GM19043 (cell line): ENCODE results near the gene KLHL8.
"Not testable (repeated sequence)": the region's sequence is repeated elsewhere in the genome, so short reads cannot be mapped to it uniquely, and the experiment has no call there.

Experiments
- ATAC-seq: cut with Tn5 transposase; IDR thresholded peaks from one replicate; pipeline ENCODE4 v1.9.1; 2021; ENCODE audit warnings: low read depth; ENCODE audit not compliant: unreplicated experiment

KLHL8 gene

DNA sequence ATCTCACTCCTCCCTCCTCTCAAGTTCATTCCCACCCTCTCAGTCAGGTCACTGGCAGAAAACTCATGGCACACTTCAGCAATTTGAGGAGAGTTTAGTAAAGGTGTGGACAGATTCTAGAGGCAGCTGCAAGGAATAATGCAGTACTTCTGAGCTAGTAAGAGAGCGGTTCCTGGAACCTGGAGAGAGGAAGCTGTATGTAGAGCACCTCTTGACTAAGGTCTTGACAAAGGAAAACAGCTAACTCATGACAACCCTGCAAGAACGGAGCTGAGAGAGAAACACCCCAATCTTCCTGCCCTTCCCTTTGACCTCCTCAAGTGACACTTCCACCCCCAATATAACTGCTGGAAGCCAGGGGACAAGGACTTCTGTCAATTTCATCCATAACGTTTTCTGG is 9.6 kb upstream of the KLHL8 start:
- no peak for ATAC-seq

DNA sequence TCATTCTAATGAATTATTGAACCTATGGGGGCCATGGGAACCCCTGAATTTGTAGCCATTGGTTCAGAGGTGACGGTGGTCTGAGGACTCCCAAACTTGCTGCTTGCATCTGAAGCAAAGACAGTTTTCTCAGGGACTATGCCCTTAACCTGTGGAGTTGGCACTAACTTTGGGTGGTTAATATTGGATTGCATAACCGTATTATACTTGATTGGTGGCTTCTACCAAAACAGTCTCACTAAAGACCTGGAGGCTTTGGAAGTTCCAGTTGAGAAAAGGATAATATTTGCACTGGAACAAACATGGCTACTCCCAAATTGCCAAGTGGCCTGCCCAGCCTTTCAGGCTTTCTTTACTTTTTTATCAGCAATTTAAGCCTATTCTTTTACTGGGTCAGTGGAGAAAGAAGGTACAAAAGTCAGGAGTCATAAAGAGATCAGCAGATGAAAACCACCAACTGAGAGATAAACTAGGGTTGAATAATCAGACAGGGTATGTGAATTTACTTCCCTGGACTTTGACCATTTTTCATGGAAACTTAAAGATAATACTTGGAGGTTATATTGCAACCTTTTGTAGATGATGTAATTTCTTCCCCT is 7.9 kb upstream of the KLHL8 start:
- ATAC-seq: no peak

DNA sequence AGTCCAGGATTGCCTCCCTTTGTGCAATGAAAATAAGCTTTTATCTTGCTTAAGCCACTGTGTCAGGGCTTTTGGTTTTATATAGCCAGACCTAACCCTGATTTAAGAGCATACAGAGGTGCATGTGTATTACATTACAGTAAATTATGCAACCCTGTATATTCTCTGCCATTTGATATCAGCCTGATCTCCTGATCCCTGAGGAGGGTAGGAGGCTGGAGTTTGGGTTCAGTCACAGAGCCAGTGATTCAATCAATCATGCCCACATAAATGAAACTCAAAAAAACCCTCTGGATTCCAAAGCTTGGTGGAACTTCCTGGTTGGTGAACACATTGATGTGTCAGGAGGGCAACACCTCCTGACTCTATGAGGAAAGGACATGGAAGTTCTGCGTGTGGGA is 7.3 kb upstream of the KLHL8 start:
- ATAC-seq: no peak

DNA sequence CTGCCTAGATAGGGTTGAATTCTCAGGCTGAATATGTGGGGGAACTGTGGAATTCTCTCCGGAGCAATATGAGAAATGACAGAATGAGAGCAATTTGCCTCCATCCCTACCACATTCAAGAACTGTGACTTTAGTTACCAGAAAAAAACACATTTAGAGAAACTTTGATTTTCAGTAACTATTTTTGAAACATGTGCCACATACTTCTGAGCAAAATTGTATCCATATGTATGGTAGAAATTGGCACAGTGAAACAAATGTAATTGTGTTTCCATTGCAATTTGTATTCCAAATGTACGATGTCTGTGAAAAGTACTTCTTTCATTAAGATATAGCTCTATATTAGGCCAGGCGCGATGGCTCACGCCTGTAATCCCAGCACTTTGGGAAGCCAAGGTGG is 5.5 kb upstream of the KLHL8 start:
- ATAC-seq: no peak

DNA sequence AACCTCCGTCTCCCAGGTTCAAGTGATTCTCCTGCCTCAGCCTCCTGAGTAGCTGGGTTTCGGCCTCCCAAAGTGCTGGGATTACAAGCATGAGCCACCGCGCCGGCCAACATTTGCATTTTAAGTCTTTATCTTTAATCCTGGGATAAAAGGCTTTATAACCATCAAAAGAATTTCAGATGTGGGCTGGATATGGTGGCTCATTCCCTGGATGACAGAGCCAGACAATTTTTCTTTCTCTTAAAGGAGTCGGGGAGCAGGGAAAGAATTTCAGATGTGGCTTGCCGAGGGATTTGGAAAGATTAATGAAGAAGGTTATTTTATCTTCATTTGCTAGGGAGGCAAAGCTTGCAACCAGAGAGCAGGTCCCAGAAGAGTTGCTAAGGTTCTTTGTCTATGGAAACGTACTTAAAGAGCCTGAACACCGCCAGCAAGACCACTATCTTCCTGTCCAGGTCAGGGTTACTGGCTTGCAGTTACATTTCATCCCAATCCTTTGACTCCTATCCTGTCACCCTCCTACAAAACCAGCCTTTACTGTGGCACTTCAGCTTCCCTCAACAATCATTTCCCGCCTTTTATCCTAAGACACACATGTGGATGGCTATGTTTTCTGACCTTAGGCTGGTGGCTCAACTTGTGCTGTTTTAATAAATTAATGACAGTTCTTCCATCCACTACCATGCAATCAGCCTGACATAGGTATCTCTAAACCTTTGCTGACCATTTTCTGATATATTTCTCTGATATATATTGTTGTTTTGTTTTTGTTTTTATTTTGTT is 3.9 kb upstream of the KLHL8 start:
- ATAC-seq: no peak

DNA sequence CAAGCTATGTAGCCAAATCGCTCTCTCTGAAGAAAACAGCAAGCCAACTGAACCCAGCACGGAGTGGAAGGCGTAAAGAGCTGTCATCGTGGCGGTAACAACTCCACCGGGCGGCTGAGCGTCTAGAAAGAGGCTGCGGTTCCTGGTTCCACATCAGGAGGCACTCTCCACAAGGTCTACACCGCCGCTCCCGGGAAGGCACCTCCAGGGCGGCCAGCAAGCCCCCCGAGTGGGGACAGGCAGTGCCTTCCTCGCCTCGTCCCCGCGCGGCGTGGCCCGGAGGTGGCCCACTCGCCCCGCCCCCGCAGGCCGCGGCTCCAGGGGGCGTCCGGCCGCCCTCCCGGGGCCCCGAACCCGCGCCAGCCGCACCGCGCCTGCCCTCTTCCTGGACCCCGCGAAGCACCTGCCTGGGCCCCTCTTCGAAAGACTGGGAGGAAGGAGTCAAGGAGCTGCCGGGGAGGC is 755 bp downstream of the KLHL8 start:
- ATAC-seq: peak; percentile 34

DNA sequence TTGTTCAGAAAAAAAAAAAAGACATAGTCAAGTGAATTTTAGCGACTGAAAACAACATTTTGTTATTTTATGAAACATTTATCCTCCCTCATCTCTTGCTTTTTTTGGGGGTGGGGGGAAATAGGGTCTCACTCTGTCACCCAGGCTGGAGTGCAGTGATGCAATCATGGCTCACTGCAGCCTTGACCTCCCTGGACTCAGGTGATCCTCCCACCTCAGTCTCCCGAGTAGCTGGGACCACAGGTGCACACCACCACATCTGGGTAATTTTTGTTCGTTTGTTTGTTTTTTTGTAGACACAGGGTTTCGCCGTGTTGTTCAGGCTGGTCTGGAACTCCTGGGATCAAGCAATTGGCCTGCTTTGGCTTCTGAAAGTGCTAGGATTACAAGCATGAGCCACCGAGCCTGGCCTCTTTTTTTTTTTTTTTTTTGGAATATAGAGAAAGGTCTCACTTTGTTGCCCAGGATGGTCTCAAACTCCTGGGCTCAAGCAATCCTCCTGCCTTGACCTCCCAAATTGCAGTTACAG is 3.1 kb downstream of the KLHL8 start:
- not testable (repeated sequence) for ATAC-seq

DNA sequence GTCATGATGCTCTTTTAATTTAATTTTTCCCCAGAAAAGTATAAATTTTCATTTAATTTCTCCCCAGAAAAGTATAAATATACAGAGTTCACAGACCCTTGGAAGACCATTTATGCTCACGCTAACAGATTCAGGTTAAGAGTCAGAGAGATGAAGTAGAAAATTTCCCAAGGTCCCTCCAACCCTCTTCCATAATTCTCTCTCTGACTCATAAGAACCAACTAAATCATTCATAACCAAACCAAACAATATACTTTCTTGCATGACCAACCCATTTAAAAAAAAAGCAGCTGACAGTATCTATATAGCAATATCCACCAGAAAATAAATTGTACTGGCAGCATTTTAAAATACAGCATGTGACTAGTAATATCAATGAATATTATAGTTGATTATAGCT is 3.9 kb downstream of the KLHL8 start:
- ATAC-seq: no peak

DNA sequence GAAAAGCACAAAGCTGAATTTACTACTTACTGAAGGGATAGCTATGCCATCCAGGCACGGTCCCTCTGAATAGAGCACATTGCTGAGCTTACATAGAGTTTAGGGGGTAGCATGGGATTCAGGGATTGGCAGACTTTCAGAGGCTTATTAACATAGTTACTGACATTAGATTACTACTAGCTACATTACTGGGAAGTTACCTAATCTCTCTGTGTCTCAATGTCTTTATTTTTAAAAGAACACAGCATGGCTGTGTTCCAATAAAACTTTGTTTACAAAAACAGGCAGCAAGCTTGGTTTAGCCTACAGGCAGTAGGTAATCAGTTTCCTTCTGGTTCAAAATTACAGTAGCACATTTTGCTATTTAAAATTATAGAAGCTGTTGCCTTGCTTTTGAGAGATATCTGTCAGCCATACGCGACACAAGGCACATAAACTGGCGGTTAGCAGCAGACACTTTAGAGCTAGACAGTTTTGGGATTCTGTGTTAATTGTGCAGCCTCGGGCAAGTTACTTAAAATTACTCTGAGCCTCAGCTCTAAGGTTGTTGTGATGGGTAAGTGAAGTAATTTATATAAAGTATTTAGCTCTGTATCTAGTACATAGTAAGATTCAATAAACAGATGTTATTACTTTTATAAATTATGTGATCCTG is 6.9 kb downstream of the KLHL8 start:
- no peak for ATAC-seq

DNA sequence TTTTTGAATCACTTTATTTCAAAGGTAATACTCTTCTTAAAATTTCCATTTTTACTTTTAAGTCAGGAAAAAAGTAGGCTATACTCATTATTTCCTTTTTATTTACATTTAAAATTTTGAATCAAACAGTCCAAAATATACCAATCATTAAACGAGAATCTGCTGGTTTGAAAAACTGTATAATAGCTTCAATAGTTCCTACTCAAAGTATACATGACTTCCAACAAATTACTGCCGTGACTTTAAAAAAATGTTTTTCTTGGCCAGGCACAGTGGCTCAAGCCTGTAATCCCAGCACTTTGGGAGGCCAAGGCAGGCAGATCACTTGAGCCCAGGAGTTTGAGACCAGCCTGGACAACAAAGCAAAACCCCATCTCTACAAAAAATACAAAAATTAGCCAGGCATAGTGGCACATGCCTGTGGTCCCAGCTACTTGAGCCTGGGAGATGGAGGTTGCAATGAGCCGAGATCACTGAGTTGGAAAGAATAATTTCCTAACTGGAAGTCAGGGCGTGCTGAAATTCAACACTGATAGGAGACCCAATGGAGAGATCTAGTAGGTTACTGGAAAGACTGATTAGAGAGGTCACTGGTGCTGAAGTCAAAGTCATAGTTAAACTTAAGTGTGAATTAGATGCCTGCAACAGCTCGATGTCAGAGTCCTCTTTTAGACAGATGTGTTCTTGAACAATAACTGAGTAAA is 9.0 kb downstream of the KLHL8 start:
- no peak for ATAC-seq

DNA sequence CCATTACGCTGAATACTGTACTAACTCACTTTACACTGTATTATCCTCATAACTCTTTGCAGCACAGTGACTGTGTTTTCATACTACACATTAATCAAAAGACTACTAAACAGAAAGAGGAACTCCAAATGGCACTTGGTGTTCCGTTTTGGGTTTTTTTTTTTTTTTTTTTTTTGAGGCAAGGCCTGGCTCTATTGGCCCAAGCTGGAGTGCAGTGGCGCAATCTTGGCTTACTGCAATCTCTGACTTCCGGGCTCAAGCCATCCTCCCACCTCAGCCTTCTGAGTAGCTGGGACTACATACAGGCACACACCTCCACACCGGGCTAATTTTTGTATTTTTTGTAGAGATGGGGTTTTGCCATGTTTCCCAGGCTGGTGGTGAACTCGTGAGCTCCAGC is 10.7 kb downstream of the KLHL8 start:
- peak; percentile 76 for ATAC-seq

DNA sequence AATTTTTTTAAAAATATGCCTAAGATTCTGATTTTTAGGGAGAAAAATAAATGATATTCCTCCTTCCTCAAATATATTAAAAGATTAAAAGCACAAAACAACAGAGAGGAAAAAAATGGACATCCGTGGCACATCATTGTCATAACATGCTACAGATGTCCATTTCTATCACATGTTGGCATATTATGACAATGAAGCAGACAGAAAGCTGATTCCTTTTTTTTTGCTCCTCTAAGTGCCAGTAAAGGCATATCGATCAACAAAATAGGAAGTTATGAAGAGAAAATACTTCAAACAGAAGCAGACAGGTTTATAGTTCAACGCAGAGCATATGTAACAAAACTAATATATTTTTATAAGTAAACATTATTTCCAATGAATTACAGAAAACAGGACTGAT is 11.2 kb downstream of the KLHL8 start:
- no peak for ATAC-seq

DNA sequence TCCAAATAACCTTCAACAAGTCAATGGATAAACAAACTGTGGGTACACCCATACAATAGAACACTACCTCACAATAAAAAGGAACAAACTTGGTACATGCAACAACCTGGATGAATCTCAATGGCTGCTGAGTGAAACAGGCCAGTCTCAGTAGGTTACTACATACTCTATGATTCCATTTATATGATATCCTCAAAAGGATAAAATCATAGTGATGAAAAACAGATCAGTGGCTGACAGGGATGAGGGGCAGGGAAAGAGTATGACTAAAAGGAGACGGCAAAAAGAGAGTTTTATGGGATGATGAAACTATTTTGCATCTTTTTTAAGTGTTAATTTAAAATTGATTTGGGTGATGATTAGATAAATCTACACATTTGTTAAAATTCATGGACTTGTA is 15.9 kb downstream of the KLHL8 start:
- ATAC-seq: no peak

DNA sequence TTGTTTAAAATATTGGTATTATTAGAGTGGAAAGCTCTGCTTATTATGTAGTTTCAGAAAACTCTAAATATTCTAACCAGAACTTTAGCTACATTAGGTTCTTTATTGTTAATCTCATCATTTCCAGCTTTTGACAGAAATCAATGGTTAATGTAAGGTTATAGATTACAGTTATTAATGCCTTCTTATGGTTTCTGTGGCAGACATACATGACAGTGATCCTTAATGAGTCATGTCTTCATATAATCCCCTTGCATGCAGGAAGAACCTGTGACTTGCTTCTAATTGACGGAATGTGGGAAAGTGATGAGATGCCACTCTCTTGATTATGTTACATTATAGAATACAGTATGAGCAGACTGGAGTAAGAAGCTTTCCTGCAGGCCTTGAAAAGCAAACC is 23.5 kb downstream of the KLHL8 start:
- no peak for ATAC-seq

DNA sequence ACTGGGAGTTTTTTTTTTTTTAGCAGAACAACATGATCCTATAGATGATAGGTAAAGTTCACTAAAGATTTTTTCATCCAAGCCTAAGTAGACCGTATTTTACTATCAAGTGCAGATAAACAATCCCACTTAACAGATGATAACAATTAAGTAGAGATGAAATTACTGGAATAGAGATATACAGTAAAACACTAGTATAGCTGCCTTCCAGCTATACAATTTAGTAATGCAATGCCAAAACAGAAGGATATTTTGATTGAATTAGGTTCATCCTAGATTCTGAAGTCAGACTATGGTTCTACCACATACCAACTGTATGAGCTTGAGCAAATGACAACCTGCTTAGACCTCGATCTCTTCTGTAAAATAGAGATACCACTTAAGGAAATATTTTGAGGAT is 24.3 kb downstream of the KLHL8 start:
- ATAC-seq: no peak

DNA sequence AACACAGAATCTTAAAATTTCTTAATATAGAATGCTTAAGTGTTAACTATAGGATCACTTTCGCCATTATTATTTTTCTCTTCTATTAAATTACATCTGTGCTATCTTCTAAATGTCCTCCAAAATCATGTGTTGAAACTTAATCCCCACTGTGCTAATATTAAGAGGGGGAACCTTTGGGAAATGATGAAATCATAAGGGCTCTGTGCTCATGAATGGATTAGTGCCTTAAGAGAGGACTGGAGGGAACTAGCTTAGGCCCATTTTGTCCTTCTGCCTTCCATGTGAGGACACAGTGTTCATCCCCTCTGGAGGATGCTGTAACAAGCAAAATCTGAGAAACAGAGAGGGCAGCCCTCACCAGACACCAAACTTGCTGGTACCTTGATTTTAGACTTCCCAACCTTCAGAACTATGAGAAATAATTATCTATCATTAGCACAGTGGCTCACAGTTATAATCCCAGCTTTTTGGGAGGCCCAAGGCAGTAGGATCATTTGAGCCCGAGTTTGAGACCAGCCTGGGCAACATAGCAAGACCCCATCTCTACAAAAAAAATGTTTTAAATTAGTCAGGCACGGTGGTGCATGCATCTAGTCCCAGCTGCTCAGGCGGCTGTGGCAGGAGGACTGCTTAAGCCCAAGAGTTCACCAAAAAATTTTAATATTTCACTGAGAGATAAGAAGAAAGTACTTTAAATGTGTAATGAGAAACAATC is 26.3 kb downstream of the KLHL8 start:
- ATAC-seq: no peak

DNA sequence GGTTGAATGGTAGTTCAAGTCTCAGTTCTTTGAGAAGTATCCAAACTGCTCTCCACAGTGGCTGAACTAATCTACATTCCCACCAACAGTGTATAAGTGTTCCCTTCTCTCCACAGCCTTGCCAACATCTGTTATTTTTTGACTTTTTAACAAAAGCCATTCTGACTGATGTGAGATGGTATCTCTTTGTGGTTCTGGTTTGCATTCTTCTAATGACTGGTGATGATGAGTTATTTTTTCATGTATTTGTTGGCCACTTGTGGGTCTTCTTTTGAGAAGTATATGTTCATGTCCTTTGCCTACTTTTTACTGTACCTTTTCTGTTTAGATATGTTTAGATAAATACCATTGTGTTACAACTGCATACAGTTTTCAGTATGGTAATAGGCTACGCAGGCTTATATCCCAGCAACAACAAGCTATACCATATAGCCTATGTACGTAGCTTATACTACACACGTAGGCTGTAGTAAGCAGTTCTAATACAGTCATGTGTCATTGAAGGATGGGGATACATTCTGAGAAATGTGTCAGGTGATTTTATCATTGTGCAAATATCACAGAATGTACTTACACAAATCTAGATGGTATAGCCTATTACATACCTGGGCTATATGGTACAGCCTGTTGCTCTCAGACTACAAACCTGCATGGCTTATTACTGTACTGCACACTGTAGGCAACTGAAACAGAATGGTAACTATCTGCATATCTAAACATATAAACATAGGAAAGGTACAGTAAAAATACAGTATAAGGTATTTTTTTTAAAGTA is 28.1 kb downstream of the KLHL8 start:
- no peak for ATAC-seq

DNA sequence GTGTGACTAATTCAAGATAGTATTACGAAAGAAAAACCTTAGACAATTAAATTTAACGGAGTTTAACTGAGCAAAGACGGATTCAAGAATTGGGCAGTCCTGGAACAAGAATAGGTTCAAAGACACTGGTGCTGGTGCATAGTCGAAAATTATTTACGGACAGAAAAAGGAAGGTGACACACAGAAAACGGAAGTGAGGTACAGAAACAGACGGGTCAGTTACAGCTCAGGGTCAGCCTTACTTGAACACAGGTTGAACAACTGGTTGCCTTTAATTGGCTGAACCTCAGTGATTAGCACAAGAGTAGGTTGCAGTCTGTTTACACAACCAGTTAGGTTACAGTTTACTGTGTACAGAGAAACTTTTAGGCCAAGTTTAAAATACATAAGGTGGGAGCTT is 31.5 kb downstream of the KLHL8 start:
- ATAC-seq: no peak

DNA sequence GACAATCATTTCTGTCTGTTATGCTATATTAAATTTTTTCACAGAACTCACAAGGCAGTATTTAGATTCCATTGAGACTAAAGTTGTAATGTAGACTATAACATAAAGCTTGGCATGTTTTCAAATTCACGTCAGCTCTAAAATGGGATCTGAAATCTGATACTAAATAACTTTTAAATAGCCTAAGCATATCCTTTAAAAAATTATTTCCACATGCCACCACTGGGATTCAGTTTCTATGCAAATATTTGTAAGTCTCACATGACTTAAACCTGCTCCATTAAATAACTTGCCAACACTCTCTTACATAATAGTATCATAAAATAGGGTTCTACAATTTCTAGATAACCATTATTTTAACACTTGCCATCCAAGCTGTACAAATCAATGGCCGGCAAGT is 32.4 kb downstream of the KLHL8 start:
- ATAC-seq: no peak
